Esophagus muscularis mucosa (tissue), 3 donors: ENCODE measurements around the gene MYO16.

ENCODE experiments used
- POLR2AphosphoS5 ChIP-seq, 2 donors: sonication (generic); formaldehyde crosslinking; IDR thresholded peaks; one replicate each; pipeline ENCODE4 v1.6.1; 2017; ENCODE audit warnings: antibody characterized with exemption in 2 of 2
- TF ChIP-seq, protein P1 (sequence below), 3 experiments: fragments of 200-600 bp in 2 of 3; fragments of 450-650 bp in 1 of 3; sonication (generic) in 2 of 3; IDR thresholded peaks; one replicate each; pipeline ENCODE4 v1.5.1; 2017 to 2019; ENCODE audit warnings: antibody characterized with exemption in 3 of 3, mild to moderate bottlenecking in 2 of 3, moderate library complexity in 1 of 3

DNA sequence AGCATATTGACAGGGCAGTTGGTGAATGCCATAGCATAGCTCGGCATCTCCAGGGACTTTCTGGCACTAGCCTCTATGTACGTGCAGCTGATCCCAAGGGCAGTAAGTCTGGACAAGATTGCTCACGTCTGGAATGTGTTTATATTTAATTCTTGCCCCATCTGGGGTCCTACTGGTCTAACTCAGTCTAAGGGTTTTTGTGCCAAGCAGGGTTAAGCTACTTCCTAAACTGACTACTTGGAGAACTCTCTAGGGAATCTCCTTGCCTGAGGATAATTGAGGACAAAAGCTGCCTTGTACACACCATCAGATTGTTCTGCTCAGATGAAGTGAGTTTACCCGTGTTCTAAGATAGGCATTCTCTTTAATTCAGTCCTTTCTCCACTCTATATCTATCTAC is 358.1 kb downstream of the MYO16 start:
- TF ChIP-seq, protein P1, sequence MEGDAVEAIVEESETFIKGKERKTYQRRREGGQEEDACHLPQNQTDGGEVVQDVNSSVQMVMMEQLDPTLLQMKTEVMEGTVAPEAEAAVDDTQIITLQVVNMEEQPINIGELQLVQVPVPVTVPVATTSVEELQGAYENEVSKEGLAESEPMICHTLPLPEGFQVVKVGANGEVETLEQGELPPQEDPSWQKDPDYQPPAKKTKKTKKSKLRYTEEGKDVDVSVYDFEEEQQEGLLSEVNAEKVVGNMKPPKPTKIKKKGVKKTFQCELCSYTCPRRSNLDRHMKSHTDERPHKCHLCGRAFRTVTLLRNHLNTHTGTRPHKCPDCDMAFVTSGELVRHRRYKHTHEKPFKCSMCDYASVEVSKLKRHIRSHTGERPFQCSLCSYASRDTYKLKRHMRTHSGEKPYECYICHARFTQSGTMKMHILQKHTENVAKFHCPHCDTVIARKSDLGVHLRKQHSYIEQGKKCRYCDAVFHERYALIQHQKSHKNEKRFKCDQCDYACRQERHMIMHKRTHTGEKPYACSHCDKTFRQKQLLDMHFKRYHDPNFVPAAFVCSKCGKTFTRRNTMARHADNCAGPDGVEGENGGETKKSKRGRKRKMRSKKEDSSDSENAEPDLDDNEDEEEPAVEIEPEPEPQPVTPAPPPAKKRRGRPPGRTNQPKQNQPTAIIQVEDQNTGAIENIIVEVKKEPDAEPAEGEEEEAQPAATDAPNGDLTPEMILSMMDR (IDR thresholded peaks at IDR 0.05) = no peak
- no peak for TF ChIP-seq POLR2AphosphoS5 (IDR thresholded peaks at IDR 0.05)
